Mammary epithelial cell (primary cell): ENCODE data around the gene RFC1.
A peak's percentile ranks its signal among the peaks of the same experiment; 100 is the strongest.

Experiments
- EZH2 ChIP-seq: IDR thresholded peaks from 2 replicates; pipeline ENCODE4 v1.6.1; 2012; ENCODE audit warnings: low read length, inconsistent platforms, borderline replicate concordance
- TF ChIP-seq, protein P1 (sequence below), 2 donors: IDR thresholded peaks in 1 of 2; conservative IDR thresholded peaks in 1 of 2; 2 replicates each; pipeline ENCODE4 v1.5.1; 2011 to 2012; ENCODE audit warnings: inconsistent platforms in 2 of 2, low read length in 2 of 2, mild to moderate bottlenecking in 2 of 2, control low read depth in 1 of 2, low read depth in 1 of 2; ENCODE audit not compliant: insufficient read depth in 1 of 2; ENCODE audit errors: extremely low read depth in 1 of 2

DNA sequence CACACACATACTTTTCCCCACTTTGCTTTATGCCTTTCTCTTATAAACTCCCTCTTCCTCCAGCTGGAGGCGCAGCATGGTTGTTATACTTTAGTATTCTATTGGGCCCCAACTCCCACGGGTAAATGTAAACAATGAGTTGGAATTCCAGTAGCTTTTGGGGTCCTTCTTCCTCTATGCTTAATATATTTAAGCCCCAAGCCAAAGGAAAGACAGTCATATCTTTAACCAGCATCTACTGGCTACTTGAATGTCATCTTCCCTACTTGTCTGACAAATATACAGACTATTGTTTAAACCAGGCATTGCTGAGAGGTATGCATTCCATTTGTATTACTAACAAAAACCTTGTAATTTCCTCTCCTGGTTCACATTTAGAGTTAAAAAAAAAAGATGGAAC is 110.9 kb downstream of the RFC1 start:
- TF ChIP-seq, protein P1, sequence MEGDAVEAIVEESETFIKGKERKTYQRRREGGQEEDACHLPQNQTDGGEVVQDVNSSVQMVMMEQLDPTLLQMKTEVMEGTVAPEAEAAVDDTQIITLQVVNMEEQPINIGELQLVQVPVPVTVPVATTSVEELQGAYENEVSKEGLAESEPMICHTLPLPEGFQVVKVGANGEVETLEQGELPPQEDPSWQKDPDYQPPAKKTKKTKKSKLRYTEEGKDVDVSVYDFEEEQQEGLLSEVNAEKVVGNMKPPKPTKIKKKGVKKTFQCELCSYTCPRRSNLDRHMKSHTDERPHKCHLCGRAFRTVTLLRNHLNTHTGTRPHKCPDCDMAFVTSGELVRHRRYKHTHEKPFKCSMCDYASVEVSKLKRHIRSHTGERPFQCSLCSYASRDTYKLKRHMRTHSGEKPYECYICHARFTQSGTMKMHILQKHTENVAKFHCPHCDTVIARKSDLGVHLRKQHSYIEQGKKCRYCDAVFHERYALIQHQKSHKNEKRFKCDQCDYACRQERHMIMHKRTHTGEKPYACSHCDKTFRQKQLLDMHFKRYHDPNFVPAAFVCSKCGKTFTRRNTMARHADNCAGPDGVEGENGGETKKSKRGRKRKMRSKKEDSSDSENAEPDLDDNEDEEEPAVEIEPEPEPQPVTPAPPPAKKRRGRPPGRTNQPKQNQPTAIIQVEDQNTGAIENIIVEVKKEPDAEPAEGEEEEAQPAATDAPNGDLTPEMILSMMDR (conservative IDR thresholded peaks at IDR 0.05 in 1 of 2, IDR thresholded peaks at IDR 0.05 in 1 of 2; ENCODE audit: extremely low read depth in 1 of 2, insufficient read depth in 1 of 2, low read depth in 1 of 2, low read length in 2 of 2) = peak in 1 of 2 donors; percentile 21
- no peak for TF ChIP-seq EZH2
